ENCODE measurements around the gene DPM2.
A peak's percentile ranks its signal among the peaks of the same experiment; 100 is the strongest.

The DPM2 gene

DNA sequence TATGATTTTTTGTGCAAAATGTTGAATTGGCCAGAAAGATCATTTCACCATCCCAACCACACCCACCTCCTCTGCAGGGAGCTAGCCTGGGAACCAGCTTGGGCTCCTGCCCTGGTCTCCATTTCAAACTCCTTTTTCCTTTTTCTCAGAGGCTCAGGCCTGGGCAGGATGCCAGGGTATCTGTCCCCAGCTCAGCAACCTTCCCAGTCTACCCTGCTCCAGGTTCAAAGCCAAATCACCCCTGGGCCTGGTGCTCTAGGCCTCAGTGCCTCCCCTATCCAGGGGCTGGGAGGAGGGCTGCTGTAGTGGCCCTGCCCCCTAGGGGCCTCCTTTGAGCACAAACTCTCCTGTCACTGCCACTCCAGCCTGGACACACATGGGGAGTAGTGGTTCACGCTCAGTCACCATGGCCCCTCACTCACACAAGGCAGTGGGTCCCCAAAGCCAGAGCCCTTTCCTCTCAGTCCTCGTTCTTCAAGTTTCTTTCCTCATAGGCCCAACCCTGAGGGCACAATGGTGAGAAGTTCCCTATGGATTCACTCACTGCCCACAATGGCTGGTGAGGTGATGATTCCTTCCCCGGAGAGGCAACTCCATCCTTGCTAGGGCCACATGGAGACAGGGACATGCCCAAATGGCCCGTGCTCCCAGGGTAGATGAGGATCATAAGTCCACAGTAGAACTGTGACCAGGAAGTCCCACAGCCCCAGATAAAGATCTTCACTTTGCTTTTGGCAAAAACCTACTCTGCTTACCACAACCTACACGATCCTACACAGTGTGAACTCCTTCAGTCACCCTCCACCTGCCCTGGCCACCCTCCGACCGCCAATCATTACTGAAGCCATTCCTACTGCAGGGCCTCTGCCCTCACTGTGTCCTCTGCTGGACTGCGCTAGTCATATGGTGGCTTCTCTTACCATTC lies 19.2 kb downstream of the DPM2 start:
- DNase-seq: peak in 3 of 4 experiments; percentile 40 to 43 (median 42)

GRCh38 chr9:127917603-127918002 lies 20.1 kb downstream of the DPM2 start:
- peak in 3 of 4 experiments; percentile 61 to 69 (median 66) for DNase-seq

GRCh38 chr9:127916720-127917581 lies 20.7 kb downstream of the DPM2 start, which contains the start of gene ST6GALNAC4:
Gene ST6GALNAC4 (minus strand): TSS chr9:127917041. CDS start chr9:127916419, 622 bp downstream.
- peak; percentile 96 to 99 (median 98) for DNase-seq

DNA sequence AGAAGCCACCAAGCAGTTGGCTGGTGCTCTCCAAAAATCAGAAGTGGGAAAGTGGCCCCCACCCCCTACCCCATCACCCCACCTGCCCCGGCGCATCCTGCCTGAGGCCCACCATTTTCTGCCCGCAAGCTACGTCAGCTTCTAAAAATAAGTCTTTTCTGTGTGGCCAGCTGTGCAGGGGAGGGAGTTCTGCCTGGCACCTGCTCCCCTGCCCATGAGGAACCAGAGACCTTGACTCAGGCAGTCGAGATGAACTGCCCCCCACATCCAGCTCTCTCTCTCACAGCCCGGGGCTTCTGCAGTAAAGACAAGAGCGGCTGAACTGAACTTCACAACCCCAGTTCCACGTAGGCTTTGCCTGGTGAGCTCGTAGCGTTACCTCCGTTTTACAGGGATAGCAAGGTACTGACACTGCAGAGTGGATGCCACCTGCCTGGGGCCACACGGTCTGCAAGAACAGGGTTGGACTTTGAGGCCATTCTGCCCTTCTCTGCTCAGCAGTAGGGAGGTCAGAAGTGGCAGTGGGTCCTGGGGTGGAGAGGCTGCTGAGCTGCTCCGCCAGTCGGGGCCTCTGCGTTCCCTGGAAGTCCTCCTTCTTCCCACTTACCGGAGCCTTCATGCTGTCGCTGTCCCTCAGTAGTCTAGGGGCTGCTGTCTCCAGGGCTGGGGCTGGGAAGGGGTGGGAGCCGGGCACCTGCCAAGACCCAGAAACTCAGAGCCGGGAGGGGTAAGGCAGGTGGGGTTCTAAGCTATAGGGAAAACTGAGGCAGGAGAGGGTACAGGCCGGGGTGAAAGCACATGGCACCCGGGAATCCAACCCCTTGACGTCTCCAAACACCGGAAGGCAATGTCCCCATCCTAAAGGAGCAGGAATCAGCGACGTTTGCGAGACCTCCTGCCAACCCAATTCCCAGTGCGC lies 21.6 kb downstream of the DPM2 start:
- peak in 3 of 4 experiments; percentile 33 to 45 (median 37) for DNase-seq

GRCh38 chr9:127915325-127915752 lies 22.3 kb downstream of the DPM2 start:
- DNase-seq: peak in 3 of 4 experiments; percentile 37 to 50 (median 38)

- peak in 1 of 4 experiments; percentile 1 for DNase-seq
These were observed 24.0 kb downstream of the DPM2 start for GRCh38 chr9:127913682-127914081.

DNA sequence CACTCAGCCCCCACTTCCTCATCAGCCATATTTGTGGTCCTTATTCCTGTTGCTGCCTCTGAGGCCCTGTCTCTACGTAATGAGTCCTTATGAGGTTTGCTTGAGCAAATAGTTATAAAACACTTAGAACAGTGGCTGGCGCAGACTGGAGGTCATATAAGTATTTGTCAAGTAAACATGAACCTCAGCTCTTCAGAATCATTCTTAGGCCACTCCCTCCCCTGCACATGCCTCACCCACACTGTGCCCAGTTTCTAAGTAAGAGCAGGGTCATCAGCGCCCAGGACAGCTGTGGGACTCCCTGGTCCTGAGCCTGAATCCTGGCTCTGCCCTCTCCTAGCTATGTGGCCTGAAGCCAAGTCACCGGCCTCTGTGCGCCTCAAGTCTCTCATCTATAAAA lies 24.8 kb downstream of the DPM2 start:
- DNase-seq: peak in 1 of 4 experiments; percentile 4

GRCh38 chr9:127912296-127912695 lies 25.4 kb downstream of the DPM2 start:
- peak in 1 of 4 experiments; percentile 0 for DNase-seq

DNA sequence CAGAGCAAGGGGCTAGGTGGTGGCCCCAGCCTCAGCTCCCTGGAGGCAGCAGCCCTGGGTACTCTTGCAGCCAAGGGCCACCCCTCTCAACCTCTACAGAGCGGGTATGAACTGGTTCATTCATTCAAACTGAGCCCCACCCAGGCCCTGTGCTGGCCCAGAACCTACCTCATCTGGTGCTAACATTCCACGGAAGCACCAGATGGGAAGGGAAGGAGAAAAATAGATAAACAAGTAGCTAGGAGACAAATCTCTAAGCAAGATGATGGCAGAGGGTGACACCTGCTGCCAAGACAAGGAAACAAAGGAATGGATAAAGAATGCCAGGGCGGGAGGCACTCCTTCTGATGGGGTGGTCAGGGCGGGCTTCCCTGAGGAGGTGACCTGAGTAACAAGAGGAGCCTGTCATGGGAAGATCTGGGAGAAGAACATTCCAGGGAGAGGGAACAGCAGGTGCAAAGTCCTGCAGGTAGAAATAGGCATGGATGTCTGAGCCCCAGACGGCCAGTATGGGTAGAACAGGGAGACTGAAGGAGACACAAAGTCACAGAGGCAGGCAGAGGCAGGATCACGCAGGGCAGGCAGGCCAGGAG lies 26.9 kb downstream of the DPM2 start:
- DNase-seq: peak in 1 of 4 experiments; percentile 17

DNA sequence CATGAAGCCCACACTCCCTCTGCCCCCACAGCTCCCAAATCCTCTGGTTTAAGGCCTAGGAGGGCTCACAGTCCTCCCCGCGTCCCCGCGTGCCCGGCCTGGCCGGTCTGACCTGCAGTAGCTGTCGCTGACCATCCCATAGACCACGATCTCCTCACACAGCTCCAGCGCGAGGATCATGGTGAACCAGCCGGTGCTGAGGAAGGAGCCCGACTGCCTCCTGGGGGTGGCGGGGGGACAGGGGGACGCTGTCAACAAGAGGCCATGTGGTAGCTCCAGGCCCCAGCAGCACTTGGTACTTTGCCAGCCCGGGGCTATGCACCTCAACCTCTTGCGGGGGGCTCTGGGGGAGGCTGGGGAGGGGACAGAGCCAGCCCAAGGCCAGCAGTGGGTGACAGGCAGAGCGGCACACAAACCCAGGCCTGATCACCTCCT lies 27.8 kb downstream of the DPM2 start:
- peak in 1 of 4 experiments; percentile 1 for DNase-seq

- peak in 1 of 4 experiments; percentile 0 for DNase-seq
These were observed 29.1 kb downstream of the DPM2 start for GRCh38 chr9:127908660-127908926.

GRCh38 chr9:127907867-127908659 lies 29.6 kb downstream of the DPM2 start:
- DNase-seq: peak in 1 of 4 experiments; percentile 1

DNA sequence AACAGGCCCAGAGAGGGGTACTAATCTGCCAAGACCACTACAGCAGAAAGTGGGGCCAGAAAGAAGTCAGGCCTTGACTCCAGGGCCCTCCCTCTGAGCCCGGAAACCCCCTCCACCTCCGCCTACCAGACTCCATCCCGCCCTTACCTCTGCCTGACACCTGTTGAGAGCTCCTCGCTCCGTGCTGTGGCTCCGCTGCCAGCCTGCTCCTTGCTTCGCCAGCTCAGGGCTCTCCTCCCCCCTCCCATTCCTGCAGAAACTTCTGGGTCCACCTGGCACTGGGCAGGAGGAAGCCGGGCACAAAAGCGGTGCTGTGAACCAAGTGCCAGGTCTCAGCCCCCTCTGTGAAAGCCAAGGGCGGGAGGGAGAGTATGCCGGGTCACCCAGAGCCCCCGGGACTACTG lies 31.9 kb downstream of the DPM2 start:
- DNase-seq: peak in 1 of 4 experiments; percentile 1

GRCh38 chr9:127905004-127905728 lies 32.5 kb downstream of the DPM2 start:
- DNase-seq: peak; percentile 28 to 73 (median 61)

DNA sequence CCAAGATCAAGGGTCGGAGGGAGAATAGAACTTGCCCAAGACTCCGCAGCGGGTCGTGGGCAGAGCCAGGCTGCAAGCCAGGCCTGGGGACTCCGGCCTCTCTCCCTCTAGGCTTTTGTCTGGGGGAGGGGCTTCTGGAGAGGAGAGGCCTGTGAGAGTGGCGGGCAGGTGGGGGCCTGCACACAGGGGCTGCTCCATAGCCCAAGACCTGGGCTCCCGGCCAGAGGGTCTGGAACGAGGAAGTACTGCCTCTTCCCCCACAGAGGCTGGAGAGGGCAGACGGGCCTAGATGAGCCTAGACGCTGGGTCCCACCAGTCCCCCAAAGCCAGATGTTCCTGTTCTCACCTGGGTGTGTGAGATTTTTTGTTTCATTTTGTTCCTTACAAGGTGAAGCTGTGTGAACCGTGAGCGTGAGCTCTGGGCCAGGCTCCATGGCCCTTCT lies 33.1 kb downstream of the DPM2 start:
- DNase-seq: peak; percentile 37 to 69 (median 54)

DNA sequence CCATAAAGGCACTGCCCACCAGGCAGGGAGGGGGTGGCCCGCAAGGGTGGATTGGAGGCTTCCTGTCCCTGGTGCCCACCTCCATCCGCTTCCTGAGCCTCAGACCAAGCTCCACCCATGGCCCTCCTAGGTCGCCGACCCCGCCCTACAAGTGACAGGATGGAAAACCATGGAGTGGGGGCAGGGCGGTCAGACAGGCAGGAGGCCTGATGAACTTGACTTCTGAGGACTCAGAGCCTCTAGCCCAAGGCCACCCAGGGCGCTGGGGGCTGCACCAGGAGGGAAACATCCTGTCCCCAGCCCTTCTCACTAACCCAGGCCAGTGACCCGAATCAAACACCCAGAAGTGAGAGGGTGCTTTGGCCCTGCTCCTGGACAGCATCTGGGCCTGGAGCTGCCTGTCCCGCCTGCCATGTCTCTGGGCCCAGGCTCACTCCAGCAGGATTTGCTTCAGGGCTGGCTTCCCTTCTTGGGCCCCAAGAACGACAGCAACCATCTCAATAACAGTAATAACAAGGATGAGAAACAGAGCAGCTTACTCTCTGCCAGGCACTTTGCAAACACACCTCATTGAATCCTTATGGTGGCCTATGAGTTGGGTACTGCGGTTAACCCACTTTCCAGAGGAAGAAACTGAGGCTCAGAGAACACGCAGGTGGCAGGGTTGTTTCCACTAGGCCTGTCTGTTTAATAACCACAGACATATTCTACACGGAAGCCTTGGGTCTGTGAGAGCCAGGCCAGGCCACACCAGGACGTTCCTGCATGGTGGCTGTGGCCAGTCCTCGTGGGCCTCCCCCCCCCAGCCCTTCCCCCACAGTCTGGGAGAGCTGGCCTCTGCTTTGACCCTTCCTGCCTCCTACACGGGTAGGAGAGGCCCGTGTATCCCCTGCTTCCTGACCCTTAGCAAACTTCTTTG lies 33.8 kb downstream of the DPM2 start:
- DNase-seq: peak; percentile 30 to 75 (median 60)

GRCh38 chr9:127899128-127899943 lies 38.3 kb downstream of the DPM2 start, which contains the start of gene ST6GALNAC6:
Gene ST6GALNAC6 (minus strand): TSS chr9:127899603. CDS start chr9:127897981, 1,622 bp downstream.
- peak; percentile 82 to 97 (median 89) for DNase-seq
